Motor neuron (in vitro differentiated cells): ENCODE results near the gene HERC2. TPM values are rescaled to one million over a fixed set of nuclear protein-coding genes. Genes with fewer than 3 reads are reported as not detected.
"Not testable (repeated sequence)": the region's sequence is repeated elsewhere in the genome, so short reads cannot be mapped to it uniquely, and the experiment has no call there.

ENCODE experiments used
- ATAC-seq, 8 experiments: fragments of 200-7000 bp; cut with Tn5 transposase; replicated peaks in 6 of 8; 2 replicates each; pipeline ENCODE4 v1.8.0; 2021; ENCODE audit warnings: mild to moderate bottlenecking in 8 of 8, moderate library complexity in 8 of 8
- H3K27ac ChIP-seq, 2 donors: fragments of 250-450 bp; sonication (Bioruptor Pico); 2 replicates each; pipeline ENCODE4 v1.9.0; 2021; ENCODE audit warnings: antibody characterized with exemption in 2 of 2, mild to moderate bottlenecking in 2 of 2, moderate library complexity in 1 of 2
- H3K4me1 ChIP-seq, 2 donors: fragments of 250-450 bp; sonication (Bioruptor Pico); replicated peaks in 1 of 2; 2 replicates each; pipeline ENCODE4 v1.6.1; 2021; ENCODE audit warnings: antibody characterized with exemption in 2 of 2, mild to moderate bottlenecking in 2 of 2, moderate library complexity in 1 of 2
- H3K4me3 ChIP-seq, 5 donors: fragments of 250-450 bp; sonication (Bioruptor Pico); 2 replicates each; pipeline ENCODE4 v1.9.0; 2021; ENCODE audit warnings: antibody characterized with exemption in 5 of 5, mild to moderate bottlenecking in 5 of 5, moderate library complexity in 4 of 5
- WGBS, 10 experiments: fragments of 450-650 bp; shearing (Covaris generic); methylation state at CpG; one replicate each; pipeline ENCODE4 v1.0.0; 2022; 5-methylcytosine and 5-hydroxymethylcytosine counted together
- in situ Hi-C, 9 experiments: fragments of 400-800 bp; cut with MboI; loops; one replicate each; pipeline ENCODE4 v1.15.0; 2021; ENCODE audit warnings: low sequenced_read_pairs in 9 of 9, low pct_unique_long_range_greater_than_20kb in 2 of 9; ENCODE audit not compliant: unreplicated experiment in 9 of 9
- total RNA-seq, 8 experiments: library from RNA; unstranded; fragments of 300-600 nt; gene quantifications; 2 replicates each; pipeline versions ENCODE4 v1.2.3 to v1.2.4, GENCODE V29; 2022

Gene HERC2
- total RNA-seq, 8 experiments from 2014 or later: 22.6 to 88.4 (median 35.0) TPM

DNA sequence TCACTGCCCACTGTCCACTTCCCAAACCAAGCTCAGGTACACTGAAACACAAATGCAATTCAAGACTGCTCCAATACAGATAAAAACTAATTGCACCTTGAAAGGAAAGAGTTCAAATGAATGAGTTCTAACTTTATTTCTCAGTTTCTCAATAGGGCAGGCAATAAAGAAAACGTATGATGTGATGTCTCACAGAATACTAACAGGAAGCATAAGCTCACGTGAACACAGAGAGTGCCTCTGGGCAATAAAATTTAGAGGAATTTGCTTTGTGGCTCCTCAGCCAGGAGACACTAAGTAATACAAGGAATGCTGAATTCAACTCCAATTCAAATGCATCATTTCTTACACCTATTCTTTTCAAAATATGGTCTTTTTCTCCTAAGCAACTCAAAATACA is 140.6 kb downstream of the HERC2 start:
- ATAC-seq: peak in 1 of 8 experiments; percentile 20
- WGBS, 10 experiments: 50 to 100% (median 75%) methylated on average over 1 to 2 of the region's 2 CpGs; no CpG with 5 or more reads in 4 of the 10 experiments
- in situ Hi-C loops: loop anchor here in 1 of 9 experiments (25.0 kb wide), 1 partner anchor 906 kb away; no protein-coding TSS in a partner anchor
- Histone ChIP-seq H3K4me3 (no peak overlapping the region), H3K27ac (no peak overlapping the region), H3K4me1 (no peaks in the 10 kb centered on the region)

- 86 to 100% (median 92%) methylated on average over 1 to 4 of the region's 4 CpGs for WGBS, 10 experiments
- in situ Hi-C loops: loop anchor here in 1 of 9 experiments (25.0 kb wide), 1 partner anchor 908 kb away; no protein-coding TSS in a partner anchor
- Histone ChIP-seq H3K4me1 (no peaks in the 10 kb centered on the region), H3K27ac (no peak overlapping the region), H3K4me3 (no peak overlapping the region)
- ATAC-seq: no peak
These were observed 142.7 kb downstream of the HERC2 start for GRCh38 chr15:28179270-28179669.

GRCh38 chr15:28178727-28179126 is 143.3 kb downstream of the HERC2 start:
- WGBS, 10 experiments: 90 to 100% (median 100%) methylated on average over 2 to 10 of the region's 10 CpGs; no CpG with 5 or more reads in 3 of the 10 experiments
- Histone ChIP-seq H3K4me1 (no peaks in the 10 kb centered on the region), H3K4me3 (no peak overlapping the region), H3K27ac (no peak overlapping the region)
- no peak for ATAC-seq
- in situ Hi-C loops: loop anchor here in 1 of 9 experiments (25.0 kb wide), 1 partner anchor 909 kb away; no protein-coding TSS in a partner anchor

GRCh38 chr15:28178290-28178689 is 143.7 kb downstream of the HERC2 start:
- Histone ChIP-seq H3K4me3 (no peak overlapping the region), H3K27ac (no peak overlapping the region), H3K4me1 (no peaks in the 10 kb centered on the region)
- 65 to 100% (median 97%) methylated on average over 1 to 3 of the region's 3 CpGs; no CpG with 5 or more reads in 4 of the 10 experiments for WGBS, 10 experiments
- in situ Hi-C loops: loop anchor here in 1 of 9 experiments (25.0 kb wide), 1 partner anchor 909 kb away; no protein-coding TSS in a partner anchor
- no peak for ATAC-seq

- H3K4me3 ChIP-seq: no peak overlapping the region
- in situ Hi-C loops: no loop called here
- 30 to 100% (median 90%) methylated on average over 1 to 3 of the region's 3 CpGs; no CpG with 5 or more reads in 1 of the 10 experiments for WGBS, 10 experiments
- peak in 1 of 8 experiments; percentile 51 for ATAC-seq
- H3K4me1 ChIP-seq: no peaks in the 10 kb centered on the region
- H3K27ac ChIP-seq: no peak overlapping the region
These were observed 152.6 kb downstream of the HERC2 start for GRCh38 chr15:28169366-28169765.

DNA sequence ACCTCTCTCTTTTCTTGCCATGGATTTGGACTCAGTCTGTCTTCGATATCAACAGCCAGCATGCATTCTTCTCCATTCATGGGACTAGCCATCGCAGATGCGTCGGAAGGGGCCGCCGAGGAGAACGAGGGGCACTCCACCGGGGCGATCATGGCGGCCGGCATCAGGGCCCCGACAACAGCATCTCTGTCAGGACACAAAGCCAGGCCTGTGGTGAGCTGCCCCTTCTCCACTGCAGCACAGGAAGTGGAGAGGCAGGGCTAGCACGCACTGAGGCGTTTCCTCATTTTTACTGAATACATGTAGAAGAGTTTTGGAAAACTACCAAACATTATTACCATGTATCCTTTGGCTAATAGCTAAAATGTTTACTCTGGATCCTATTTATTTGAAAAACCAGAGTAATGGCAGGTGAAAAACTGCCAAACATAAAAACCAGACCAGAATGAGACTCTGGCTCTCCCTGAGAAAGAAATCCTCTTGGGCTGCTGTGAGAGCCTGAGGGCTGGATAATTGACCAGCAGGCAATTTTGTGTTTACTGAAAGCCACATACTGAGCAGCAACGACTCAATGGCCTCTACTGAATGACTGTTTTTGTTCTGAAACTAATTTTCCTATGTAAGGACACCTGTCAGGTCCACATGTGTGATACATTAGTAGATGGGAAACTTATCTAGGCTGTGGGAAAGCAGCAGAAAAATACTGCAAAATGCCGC is 153.4 kb downstream of the HERC2 start:
- WGBS, 10 experiments: 71 to 100% (median 83%) methylated on average over 1 to 6 of the region's 16 CpGs; no CpG with 5 or more reads in 3 of the 10 experiments
- H3K27ac ChIP-seq, H3K4me3 ChIP-seq, ATAC-seq, H3K4me1 ChIP-seq, in situ Hi-C loops: not testable (repeated sequence)

GRCh38 chr15:28167042-28167441 is 154.9 kb downstream of the HERC2 start:
- WGBS, 10 experiments: 80 to 100% (median 90%) methylated on average over 1 to 3 of the region's 3 CpGs; no CpG with 5 or more reads in 3 of the 10 experiments
- no peak overlapping the region for H3K27ac ChIP-seq
- no peak overlapping the region for H3K4me3 ChIP-seq
- H3K4me1 ChIP-seq: no peaks in the 10 kb centered on the region
- ATAC-seq: no peak
- in situ Hi-C loops: no loop called here

DNA sequence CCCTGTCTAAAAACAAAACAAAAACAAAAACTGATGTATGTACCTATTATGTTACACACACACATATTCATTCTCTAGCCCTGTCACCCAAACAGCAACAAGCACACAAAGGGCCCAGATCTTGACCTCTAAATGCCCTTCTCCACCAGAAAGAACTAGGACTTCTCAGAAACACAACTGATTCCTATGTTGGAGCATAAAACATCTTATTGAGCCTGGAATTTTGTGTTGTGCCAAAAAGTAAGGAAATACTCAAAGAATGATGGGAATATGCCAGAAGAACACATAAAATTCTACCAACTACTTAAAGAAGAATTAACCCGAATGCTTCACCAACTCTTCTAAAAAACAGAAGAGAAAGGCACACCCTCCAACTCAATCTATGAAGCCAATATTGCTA is 156.2 kb downstream of the HERC2 start:
- 80 to 100% (median 100%) methylated on average over 1 of the region's 1 CpG; no CpG with 5 or more reads in 4 of the 10 experiments for WGBS, 10 experiments
- in situ Hi-C loops: no loop called here
- H3K4me1 ChIP-seq: no peaks in the 10 kb centered on the region
- no peak overlapping the region for H3K27ac ChIP-seq
- ATAC-seq: no peak
- no peak overlapping the region for H3K4me3 ChIP-seq

DNA sequence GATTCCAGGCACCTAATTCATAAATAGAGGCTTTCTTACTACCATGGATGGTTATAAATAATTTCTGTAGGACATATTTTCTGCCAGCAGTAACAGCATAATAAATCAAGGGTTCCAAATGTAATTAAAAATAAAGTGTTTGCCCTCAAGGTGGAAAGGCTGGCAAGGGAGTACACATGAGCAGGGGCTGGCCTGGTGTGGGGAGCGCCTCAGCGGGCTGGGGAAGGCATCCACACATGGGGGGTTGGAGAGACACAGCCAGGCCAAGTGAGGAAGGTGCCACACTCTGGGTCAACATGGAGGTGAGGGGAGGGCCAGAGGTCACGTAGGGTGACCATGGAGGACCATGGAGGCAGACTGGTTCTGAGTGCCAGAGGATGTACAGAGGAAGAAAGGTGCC is 157.1 kb downstream of the HERC2 start:
- no peak for ATAC-seq
- WGBS, 10 experiments: 80% methylated on average over 1 of the region's 3 CpGs; no CpG with 5 or more reads in 9 of the 10 experiments
- Histone ChIP-seq H3K4me3 (no peak overlapping the region), H3K4me1 (no peaks in the 10 kb centered on the region), H3K27ac (no peak overlapping the region)
- in situ Hi-C loops: no loop called here

DNA sequence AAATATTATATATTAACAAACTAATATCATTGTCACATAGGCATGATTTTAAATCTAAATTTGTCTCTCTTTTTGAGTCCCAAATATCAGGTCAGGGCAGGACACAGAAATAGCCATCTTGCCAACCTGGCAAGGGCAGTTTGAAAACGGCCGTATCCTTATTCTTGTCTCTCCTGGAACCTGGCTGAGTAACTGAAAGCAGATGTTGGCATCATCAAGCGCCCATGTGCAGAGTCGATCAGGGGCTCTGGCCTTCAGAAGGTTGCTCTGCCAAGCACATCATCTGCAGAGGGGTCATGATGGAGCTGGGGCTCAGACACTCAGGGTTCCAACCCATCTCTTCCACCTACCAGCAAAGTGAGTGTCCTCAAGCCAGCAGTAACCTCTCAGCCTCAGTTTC is 167.7 kb downstream of the HERC2 start:
- Histone ChIP-seq H3K4me3 (no peak overlapping the region), H3K4me1 (no peaks in the 10 kb centered on the region), H3K27ac (no peak overlapping the region)
- in situ Hi-C loops: no loop called here
- no peak for ATAC-seq
- 20 to 100% (median 67%) methylated on average over 1 to 4 of the region's 4 CpGs; no CpG with 5 or more reads in 3 of the 10 experiments for WGBS, 10 experiments

DNA sequence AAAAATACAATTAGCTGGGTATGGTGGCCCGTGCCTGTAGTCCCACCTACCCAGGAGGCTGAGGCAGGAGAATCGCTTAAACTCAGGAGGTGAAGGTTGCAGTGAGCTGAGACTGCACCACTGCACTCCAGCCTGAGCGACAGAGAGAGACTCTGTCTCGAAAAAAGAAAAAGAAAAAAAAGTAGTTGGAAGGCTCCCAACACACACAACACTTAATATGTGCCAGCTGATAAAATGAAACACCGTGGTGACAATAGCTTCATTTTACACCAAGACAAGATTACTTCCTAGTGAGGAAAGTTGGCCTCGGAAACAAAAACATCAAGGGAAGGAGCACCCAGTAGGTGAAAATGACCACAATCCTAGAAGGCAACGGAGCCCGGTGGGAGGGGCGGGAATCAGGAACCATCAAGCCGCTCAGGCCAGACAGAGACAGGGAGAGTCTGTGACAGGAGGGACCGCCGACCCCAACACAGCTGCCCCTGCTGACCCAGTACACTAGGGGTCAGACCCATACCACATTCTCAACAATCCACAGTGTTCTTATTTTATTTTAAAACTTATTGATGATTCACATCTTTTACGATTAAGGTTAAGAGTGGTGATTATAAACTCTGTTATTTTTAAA is 168.4 kb downstream of the HERC2 start:
- ATAC-seq: no peak
- in situ Hi-C loops: no loop called here
- WGBS, 10 experiments: 73 to 98% (median 86%) methylated on average over 1 to 8 of the region's 13 CpGs

DNA sequence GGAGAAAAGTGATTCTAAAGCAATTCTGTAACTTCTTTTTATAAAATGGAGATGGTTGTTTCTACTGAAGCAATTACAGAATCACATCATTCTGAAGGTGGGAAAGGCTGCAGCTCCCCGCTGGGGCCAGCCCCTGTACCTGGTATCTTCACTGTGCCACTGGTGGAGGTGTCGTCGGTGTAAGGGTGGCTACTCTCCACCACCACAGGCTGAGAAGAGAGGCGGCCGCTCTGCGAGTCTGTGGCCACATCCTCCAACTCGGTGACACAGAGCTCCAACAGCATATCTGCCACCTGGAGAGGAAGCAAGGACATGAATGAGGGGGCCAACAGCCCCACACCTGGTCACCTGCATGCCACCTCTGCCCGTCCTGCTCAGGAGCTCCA is 169.4 kb downstream of the HERC2 start:
- H3K4me3 ChIP-seq, H3K27ac ChIP-seq, in situ Hi-C loops, H3K4me1 ChIP-seq, ATAC-seq: not testable (repeated sequence)
- WGBS, 10 experiments: 80 to 100% (median 97%) methylated on average over 1 to 5 of the region's 8 CpGs; no CpG with 5 or more reads in 6 of the 10 experiments

More for the DNA sequence above, 168.4 kb downstream of the HERC2 start:
- Histone ChIP-seq H3K4me1 (no peaks in the 10 kb centered on the region), H3K4me3 (no peak overlapping the region), H3K27ac (no peak overlapping the region)

DNA sequence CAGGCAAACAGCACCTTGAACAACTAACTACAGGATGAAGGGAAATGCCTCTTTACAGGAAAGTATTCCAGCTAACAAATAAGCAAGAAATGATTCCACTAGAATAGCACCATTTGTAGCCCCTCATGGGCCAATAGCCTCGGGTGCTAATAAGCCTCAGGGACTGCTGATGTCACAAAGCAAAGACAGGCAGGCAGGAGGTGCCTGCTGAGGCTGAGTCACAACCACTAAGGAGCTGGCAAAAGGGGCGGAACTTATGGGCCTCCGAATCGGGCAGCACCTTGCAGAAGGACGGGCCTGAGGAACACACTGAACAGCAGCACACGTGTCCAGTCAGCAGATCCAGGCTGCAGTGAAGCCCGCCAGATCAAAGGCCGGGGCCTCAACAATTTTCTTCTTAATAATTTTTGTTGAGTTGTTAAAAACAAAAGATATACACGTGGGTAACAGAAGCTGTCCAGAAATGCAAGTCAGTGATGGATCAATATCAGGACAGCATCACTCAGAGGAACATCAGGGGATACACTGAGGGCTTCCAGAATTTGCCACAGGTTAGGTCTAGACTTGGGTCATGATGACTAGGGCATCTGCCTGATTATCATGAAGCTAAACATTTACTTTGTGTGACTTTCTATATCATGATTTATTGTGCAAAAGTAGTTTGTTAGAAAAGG is 170.0 kb downstream of the HERC2 start:
- in situ Hi-C loops, H3K4me1 ChIP-seq, H3K4me3 ChIP-seq, H3K27ac ChIP-seq: not testable (repeated sequence)
- ATAC-seq: peak; percentile 90 to 100 (median 100)
- WGBS, 10 experiments: 0 to 100% (median 0%) methylated on average over 1 of the region's 9 CpGs; no CpG with 5 or more reads in 5 of the 10 experiments
